Measurements from ENCODE around the gene CD59. TPM values are rescaled to one million over a fixed set of nuclear protein-coding genes. Genes with fewer than 3 reads are reported as not detected.

CD59 gene
- total and polyA plus RNA-seq, 2 of the 13 experiments (the other 11 are each of a cell fraction or from before 2014, with no cell fraction given) = 127 to 289 TPM

GRCh38 chr11:33700502-33701271 lies 35.5 kb downstream of the CD59 start, which contains the start of gene C11orf91 (continued):
- no peak for TF ChIP-seq ZBTB40 (IDR thresholded peaks at IDR 0.05)
- no peak for TF ChIP-seq ZBTB40 (CRISPR knock-in tag; IDR thresholded peaks at IDR 0.05)
- TF ChIP-seq NR1H2 (CRISPR knock-in tag; IDR thresholded peaks at IDR 0.05; ENCODE audit: borderline replicate concordance, low read depth) = no peak
- TF ChIP-seq ZNF691 (CRISPR knock-in tag; IDR thresholded peaks at IDR 0.05; ENCODE audit: borderline replicate concordance, low read depth) = 0 out of 2 replicates have a peak, but pooled peaks have one; percentile 23
- TF ChIP-seq ATF2 (CRISPR knock-in tag; IDR thresholded peaks at IDR 0.05) = no peak
- TF ChIP-seq PBX3 (CRISPR knock-in tag; IDR thresholded peaks at IDR 0.05; ENCODE audit: borderline replicate concordance) = no peak
- TF ChIP-seq ZNF432 (CRISPR knock-in tag; IDR thresholded peaks at IDR 0.05; ENCODE audit: borderline replicate concordance) = no peak
- TF ChIP-seq KAT7 (CRISPR knock-in tag; IDR thresholded peaks at IDR 0.05; ENCODE audit: borderline replicate concordance) = 0 out of 2 replicates have a peak, but pooled peaks have one; percentile 67
- no peak for TF ChIP-seq SP1 (IDR thresholded peaks at IDR 0.05)
- peak; percentile 79 for TF ChIP-seq SP1 (CRISPR knock-in tag; IDR thresholded peaks at IDR 0.05)
- TF ChIP-seq ZNF724P (CRISPR knock-in tag; IDR thresholded peaks at IDR 0.05; ENCODE audit: borderline replicate concordance) = 0 out of 2 replicates have a peak, but pooled peaks have one; percentile 66
- peak; percentile 88 for TF ChIP-seq DRAP1 (CRISPR knock-in tag; IDR thresholded peaks at IDR 0.05)

Data from HepG2 (cell line).